Measurements from ENCODE around the gene GPR78.

The GPR78 gene

DNA sequence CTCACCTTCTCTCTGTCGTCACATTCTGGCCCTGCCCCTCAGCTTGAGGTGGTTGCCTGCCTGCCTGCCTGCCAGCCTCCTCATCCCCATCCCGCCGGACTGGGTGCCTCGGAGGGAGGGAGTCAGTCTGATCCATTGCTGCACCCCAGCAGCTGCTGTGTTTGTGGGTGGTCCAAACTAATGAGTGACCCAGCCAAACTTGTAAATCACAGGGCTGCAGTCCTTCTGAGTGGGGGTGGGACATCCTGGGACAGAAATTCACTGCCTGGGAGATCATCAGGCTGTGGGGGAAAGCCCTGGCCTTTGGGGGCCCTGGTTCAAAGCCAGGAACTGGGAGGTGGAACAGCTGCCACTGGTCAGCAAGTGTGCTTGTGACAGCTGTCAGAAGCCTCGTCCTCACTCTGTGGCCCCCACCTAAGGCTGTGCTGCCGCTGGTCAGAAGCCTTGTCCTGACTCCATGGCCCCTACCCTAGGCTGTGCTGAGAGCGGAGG lies 5.6 kb downstream of the GPR78 start:
- DNase-seq (ENCODE audit: low read depth in 3 of 3, low spot score in 1 of 3) = no peak

DNA sequence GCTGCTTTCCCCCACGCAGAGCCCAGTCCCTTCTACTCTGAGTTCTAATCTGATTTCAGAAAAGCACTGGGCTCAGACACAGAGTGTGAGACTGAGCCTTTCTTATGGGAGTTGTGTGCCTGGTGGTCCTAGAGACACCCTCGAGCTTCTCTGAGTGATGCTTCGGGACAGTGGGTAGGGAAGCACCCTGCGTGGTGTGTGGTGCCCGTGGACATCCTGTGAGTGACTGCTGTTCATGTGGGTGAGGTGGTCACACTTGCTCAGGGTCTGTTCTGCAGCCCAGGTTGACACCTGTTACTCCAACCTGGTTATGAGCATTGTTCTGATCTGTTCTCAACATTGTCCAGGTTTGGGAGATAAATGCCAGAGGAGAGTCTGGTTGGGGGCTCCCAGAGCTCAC lies 6.1 kb downstream of the GPR78 start:
- no peak for DNase-seq (ENCODE audit: low read depth in 3 of 3, low spot score in 1 of 3)

DNA sequence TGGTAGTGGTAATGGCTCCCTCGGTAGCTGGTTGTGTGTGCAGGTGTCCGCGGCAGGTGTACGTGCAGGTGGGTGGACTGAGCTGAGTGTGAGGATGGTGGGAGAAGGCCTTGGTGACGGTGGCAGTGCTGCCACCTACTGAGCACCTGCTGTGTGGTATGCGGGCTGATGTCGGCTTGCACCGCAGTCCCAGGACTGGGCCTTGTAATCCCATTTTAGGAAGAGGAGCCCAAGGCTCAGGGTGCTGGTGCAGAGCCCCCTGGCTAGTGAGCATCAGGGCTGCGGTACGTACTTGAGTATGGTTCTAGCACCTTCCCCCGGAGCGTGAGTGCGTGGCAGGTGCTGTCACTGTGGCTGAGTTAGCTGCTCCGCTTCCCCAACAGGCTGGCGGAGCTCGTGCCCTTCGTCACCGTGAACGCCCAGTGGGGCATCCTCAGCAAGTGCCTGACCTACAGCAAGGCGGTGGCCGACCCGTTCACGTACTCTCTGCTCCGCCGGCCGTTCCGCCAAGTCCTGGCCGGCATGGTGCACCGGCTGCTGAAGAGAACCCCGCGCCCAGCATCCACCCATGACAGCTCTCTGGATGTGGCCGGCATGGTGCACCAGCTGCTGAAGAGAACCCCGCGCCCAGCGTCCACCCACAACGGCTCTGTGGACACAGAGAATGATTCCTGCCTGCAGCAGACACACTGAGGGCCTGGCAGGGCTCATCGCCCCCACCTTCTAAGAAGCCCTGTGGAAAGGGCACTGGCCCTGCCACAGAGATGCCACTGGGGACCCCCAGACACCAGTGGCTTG lies 6.7 kb downstream of the GPR78 start:
- DNase-seq (ENCODE audit: low read depth in 3 of 3, low spot score in 1 of 3) = no peak

DNA sequence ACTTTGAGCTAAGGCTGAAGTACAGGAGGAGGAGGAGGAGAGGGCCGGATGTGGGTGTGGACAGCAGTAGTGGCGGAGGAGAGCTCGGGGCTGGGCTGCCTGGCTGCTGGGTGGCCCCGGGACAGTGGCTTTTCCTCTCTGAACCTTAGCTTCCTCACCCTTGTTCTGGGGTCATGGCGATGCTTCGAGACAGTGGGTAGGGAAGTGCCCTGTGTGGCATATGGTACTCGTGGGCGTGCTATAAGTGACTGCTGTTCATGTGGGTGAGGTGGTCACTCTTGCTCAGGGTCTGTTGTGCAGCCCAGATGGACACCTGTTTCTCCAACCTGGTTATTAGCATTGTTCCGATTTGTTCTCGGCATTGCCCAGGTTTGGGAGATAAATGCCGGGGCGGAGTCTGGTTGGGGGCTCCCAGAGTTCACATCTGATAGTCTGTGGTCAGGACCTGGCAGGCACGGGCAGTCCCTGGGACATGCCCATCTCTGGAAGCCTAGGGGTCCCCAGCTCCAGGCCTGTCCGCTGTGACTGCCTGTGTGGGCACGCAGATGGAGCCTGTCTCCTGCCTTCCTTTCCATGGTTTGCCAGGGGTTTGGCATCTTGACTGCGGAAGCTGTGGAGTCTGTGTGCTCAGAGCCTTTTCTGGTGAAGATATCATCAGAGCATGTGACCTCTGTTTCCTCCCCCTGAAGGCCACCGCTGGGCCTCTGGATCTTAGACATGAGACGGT lies 7.4 kb downstream of the GPR78 start:
- no peak for DNase-seq (ENCODE audit: low read depth in 3 of 3, low spot score in 1 of 3)

DNA sequence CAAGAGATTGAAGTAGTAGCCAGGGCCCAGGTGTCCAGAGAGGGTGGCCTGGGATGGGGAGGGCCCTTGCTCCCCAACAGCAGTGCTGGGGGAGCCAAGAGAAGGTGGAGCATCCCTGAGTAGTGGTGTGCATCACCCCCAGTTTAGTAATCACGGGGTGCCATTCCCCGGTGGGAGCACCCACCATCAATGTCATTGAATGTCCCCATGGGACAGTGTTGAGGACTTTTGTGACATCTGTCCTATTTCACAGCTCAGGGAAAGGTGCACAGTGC lies 7.9 kb downstream of the GPR78 start:
- no peak for DNase-seq (ENCODE audit: low read depth in 3 of 3, low spot score in 1 of 3)

DNA sequence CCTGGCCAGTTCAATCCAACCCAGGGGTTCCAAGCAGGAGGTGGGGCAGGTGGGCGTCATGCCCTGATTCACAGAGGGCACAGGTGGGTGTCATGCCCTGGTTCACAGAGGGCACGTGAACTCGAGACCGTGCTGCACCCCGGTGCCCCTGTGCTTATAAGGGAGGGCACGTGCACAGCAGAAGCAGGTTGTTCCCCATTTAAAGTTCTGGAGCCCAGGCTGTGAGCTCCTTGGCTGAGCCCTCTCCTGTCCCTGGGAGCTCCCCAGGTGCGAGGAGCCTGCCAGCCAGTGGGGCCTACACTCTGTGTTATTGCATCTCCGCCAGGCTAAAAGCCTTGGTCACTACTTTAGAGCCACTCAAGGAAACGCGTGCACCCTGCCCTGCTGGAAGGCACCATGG lies 9.1 kb downstream of the GPR78 start:
- no peak for DNase-seq (ENCODE audit: low read depth in 3 of 3, low spot score in 1 of 3)

DNA sequence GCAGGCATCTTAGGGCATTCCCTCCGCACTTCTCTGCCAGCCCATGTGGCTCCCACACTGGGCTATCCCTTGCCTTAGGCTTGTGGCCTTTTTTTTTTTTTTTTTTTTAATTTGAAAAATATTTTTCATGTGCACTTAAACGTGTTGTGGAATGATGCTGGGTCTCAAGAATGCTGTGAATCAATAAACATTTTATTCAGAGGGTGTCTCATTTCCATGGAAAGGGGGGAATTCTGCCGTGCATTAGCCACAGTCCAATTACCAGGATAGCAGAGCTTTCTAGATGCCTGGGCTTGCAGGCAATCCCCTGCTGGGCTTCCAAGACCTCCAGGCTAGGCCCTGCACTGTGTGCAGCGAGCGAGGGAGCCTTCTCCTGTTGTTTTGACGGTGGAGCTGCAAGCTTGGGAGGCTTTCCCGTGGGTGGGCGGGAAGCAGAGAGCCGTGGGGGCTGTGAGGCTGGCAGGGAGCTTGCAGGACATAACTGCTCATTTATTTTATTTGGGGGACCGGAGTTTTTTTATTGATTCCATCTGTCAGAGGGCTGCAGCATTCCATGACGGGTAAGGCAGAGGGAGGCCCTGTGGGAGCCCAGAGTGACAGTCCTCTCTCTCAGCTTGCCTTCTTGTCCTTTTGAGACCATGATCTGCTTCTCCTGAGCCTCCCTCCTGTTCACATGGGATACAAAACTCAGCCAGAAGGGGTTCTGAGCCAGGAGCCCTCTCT lies 9.8 kb downstream of the GPR78 start:
- no peak for DNase-seq (ENCODE audit: low read depth in 3 of 3, low spot score in 1 of 3)

DNA sequence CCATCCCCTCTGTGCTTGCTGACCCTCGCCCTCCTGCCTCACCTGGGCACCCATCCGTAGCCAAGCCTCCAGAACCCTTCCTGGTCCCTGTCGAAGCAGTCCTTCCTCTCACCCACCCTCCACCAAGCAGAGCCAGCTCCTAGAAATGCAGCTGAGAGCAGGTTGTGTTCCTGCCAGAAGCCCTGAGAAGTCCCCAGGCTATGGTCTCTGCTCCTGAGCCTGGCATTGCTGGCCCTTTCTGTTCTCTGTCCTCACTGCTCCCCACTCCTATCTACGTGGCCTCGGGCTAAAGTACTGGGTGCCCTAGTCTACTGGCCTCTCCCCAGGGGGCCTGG lies 10.3 kb downstream of the GPR78 start:
- DNase-seq (ENCODE audit: low read depth in 3 of 3, low spot score in 1 of 3) = no peak

DNA sequence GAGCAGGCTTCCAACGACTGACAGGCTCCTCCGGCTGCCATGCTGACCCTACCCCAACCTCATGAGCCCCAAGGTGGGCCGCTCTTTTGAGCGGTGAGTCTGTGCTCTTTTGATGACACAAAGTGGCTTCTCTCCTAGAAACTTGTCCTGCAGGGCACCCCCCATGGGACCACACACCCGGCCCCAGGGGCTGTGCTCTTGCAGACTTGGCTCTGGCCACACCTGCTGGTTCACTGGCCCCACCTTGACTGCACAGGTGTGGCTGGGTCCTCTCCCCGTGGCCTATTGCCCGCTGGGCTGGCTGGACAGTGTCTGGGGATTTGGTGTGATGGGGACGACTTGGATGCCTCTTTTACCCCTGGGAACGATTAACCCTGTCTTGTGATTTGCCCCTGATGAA lies 10.9 kb downstream of the GPR78 start:
- no peak for DNase-seq (ENCODE audit: low read depth in 3 of 3, low spot score in 1 of 3)

DNA sequence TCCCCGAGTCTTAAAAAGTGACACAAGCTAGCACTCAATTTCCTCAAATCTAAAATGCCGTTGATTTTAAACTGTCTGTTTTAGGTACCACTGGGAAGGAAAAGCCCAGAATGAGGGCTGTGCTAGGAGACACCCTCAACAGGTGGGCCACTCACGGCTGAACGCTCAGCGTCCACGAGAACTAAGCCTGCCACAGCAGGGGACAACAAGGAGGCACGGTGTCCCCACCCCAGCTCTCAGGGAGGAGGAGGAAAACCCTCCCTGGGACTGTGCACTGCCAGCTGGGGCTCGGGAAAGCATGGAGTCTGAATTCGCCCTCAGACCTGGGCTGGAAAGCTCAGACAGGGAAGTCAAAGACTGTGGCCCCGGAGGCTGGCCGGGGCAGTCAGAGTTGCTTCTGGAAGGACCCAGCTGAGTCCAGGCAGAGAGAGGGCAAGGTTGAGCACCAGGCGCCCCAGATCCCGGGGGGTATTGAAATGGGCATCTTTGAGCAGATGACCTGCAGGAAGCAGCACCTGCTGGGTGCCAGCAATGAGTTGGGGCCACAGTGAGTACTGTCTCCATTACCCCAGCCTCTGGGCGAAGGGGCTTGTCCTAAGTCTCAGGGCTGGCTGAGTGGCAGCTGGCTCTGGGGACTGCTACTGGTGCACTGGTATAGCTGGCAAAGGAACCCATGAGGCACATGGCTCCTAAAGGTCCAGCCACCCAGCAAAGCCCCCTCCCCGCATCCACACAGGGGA lies 11.6 kb downstream of the GPR78 start:
- DNase-seq (ENCODE audit: low read depth in 3 of 3, low spot score in 1 of 3) = no peak

DNA sequence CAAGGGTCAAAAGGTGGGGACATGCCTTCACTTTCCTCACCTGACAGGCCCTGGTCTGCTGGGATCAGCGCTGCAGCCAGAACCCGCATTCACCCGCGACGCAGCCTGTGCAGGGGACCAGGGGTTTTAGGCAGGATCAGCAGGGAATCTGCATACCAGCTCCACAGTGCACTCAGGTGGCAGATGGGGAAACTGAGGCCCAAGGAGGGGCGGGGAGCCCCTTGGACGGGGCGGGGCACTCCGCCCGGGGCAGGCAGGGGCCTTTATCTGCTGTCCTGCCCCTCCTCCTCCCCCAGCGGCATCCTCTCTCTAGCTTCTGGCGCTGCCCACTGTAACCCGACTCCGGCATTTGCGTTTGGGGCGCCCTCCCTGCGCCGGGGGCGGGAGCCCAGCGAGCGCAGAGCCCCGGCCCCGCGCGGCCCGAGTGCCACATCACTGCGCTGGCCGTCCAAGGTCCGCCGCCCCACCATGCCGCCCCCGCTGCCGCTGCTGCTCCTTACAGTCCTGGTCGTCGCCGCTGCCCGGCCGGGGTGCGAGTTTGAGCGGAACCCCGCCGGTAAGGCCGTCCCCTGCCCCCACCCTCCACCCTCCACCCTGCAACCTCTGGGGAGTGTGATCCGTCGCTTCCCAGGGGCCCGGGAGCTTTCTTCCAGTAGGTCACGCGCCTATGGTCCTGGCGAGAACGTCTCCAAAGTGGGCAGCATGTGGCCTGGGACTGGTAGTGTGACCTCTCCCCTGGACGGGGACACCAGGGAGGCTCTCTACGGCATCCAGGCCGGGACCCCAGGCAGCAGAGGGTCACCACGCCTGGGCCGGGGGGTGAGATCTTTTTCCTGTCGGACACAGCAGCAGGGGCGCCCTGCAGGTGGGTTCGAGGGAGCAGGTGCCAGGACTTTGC lies 12.4 kb downstream of the GPR78 start, which contains the start of gene CPZ:
Gene CPZ (plus strand): TSS at position 400 of the 898 bp plus-strand sequence. CDS start 69 bp downstream, at position 469.
- DNase-seq (ENCODE audit: low read depth in 3 of 3, low spot score in 1 of 3) = no peak

DNA sequence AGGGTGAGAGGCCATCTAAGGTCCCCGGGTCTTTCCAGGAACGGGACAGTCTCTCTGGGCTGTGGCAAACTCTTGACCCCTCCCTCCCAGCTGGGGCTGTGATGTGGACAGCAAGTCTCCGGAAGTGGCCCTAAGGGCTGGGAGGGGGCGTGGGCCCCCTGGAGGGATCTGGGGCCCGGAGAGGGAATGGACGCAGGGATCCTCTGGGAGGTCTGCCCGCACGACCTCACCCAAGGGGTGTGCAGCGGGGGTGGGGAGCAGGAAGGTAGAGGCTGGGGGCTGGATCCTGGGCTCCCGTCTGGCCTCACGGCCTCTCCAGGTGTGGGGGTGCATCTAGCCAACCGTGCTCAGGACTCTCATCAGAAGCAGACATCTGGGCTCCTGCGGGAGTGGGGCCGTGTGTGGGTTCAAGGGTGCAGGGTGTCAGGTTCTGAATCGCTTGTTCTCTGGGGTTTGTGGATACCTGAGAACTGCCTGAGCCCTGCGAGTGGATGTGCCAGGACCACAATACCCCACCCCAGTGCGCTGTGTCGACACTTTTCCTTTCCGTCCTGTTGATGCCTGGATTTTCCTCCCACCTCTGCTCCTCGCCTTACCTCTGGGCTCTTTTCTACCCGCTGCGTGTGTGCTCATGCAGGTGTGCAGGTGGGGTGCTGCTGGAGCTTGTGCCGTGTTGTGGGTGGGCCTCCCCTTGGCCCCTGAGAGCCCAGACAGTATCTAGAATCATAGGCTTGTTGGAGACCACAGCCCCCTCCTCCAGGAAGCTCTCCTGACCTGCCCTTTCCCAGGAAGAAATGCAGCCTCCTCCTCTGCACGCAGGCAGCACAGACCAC lies 13.3 kb downstream of the GPR78 start:
- no peak for DNase-seq (ENCODE audit: low read depth in 3 of 3, low spot score in 1 of 3)

DNA sequence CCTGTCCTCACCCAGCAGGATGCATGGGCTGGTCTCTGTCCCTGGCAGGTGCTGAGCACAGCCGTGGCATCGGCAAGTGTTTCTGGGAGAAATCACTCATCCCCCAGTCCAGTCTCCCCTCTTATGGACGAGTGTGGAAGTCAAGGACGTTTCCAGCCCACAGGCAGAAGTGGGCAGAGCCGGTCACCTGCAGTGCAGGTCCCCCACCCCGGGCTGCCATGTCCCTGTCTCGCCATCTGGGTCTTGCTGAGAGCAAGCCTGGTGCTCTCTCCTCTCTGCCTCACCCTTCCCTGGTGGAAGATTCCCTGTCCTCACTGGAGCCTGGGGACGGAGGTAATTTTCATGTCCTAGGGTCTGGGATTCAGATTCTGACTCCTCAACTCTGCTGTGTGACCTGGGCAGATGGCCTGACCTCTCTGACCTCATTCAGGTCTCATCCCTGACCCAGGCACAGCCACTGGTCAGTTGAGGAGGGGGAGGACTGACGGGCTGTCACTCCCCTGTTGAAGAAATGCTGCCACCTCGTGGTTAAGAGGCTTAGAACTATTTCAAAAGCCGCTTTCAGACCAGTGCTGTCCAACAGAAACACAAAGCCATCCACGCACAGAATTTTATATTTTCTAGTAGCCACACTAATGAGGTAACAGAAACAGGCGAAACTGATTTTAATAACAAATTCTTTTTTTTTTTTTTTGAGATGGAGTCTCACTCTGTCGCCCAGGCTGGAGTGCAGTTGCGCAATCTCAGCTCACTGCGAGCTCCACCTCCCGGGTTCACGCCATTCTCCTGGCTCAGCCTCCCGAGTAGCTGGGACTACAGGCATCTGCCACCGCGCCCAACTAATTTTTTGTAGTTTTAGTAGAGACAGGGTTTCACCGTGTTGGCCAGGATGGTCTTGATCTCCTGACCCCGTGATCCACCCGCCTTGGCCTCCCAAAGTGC lies 14.2 kb downstream of the GPR78 start:
- DNase-seq (ENCODE audit: low read depth in 3 of 3, low spot score in 1 of 3) = no peak

DNA sequence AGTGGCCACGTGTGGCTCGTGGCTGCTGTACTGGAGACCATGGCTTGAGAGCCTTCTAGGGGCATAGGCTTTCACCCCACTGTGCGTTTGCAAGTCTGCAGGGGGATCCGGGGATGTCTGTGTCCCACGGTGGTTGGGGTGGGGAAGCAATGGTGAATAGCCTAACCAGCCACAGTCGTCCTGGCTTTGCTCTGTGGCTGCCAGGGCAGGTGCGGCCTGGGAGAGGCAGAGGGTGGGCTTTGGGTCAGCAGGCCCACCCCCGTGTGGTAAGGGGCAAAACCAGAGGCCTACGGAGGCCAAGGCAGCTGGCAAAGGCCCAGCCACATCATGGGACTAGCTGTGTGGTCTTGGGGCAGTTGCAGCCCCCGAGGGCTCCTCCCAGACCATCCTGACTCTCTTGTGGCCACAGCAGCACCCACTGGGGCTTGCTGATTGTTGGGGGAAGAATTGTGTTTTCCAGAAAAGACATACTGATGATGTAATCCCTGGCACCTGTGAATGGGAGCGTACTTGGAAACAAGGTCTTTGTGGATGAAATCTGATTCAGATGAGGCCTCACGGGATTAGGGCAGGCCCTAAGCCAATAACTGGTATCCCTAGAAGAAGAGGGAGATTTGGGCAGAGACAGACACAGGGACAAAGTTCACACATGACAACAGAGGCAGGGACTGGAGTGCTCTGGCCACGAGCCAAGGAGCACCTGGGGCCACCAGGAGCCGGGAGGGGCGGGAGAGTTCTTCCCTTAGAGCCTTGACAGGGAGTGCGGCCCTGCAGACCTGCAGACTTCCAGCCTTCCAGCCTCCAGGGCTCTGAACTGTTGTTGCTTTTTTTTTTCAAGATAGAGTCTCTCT lies 15.3 kb downstream of the GPR78 start:
- no peak for DNase-seq (ENCODE audit: low read depth in 3 of 3, low spot score in 1 of 3)

DNA sequence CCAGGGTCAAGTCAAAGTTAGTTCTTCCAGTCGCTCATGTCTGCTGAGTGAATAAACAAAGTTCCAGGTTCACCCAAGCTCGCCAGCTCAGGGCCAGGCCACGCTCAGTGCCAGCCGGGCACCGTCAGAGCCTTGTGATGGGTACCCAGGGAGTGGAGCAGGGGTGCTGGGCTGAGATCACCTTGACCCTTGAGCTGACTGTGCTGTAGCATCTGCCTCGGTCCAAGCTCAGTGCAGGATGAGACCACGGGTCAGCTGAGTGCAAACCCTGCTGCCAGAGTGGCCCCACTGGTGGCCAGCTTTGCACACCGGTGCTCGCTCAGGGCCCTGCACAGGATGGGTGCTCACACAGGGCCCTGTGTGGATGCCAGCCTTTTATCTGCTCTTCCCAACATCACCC lies 16.7 kb downstream of the GPR78 start:
- DNase-seq (ENCODE audit: low read depth in 3 of 3, low spot score in 1 of 3) = no peak

DNA sequence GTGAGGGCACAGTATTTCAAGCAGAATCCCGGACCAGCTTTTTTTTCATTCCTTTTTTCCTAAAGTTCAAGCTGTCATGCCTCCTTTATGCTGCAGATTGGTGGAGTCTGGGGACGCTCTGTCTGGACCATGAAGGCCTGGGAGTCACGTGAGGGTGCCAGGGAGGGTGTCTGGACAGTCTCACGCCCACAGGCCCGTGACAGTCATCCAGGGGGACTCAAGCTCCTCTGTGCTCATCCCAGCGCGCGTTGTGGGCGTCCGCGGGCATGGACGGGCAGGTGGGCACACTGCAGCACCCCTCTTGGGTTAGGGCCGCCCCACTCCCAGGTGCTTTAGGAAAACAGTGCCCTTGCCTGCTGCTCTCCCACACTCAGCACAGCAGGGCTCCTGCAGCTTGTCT lies 17.1 kb downstream of the GPR78 start:
- no peak for DNase-seq (ENCODE audit: low read depth in 3 of 3, low spot score in 1 of 3)

DNA sequence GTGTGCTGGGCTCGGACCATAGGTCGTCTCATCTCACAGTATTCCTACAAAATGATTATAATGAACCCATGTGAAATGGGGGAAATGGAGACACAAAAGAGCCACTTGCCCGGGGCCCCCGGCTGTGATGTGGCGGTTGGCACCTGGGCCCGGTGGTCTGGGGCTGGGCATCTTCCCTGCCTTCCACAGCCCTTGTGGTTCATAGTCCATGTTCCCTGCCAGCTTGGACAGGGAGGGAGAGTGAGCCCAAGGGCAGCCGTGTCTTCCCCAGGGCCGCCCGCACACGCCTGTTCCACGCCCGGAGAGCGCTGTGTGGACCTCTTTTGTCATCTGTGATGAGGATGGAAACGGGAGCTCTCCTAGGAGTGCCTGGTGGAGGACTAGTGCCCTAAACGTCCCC lies 17.6 kb downstream of the GPR78 start:
- no peak for DNase-seq (ENCODE audit: low read depth in 3 of 3, low spot score in 1 of 3)
